A673 (cell line): Measurements from ENCODE around the gene MBTPS1. TPM values are rescaled to one million over a fixed set of nuclear protein-coding genes. Genes with fewer than 3 reads are reported as not detected.

Source experiments
- BruUV-seq: library from RNA; stranded (reverse); fragments of 400-500 nt; replicated peaks from 2 replicates; lab custom pipeline; 2021; lab: Mats Ljungman, UMichigan
- CTCF ChIA-PET: fragments of 300-600 bp; sonication (Branson Sonifier 250); formaldehyde crosslinking; loops from one replicate; lab custom pipeline; 2022; ENCODE audit warnings: antibody characterized with exemption; lab: Charles Lee
- POLR2A ChIA-PET: fragments of 300-600 bp; sonication (Branson Sonifier 250); formaldehyde crosslinking; loops from one replicate; lab custom pipeline; 2022; ENCODE audit warnings: antibody characterized with exemption; ENCODE audit not compliant: low non-redundant PET; lab: Charles Lee
- DNase-seq: peaks from one replicate; pipeline ENCODE4 v3.0.0-alpha.2; 2015; ENCODE audit warnings: low spot score
- H3K27ac ChIP-seq: fragments of 200-600 bp; sonication (generic); 2 replicates; pipeline ENCODE4 v1.5.1; 2016; ENCODE audit warnings: mixed run types, low read depth, mild to moderate bottlenecking, mixed read lengths, antibody characterized with exemption, low read length; ENCODE audit not compliant: poor library complexity, severe bottlenecking
- H3K27me3 ChIP-seq: fragments of 200-600 bp; sonication (generic); replicated peaks from 2 replicates; pipeline ENCODE4 v1.6.1; 2017; ENCODE audit warnings: mixed run types, low read depth, mild to moderate bottlenecking, mixed read lengths, antibody characterized with exemption, low read length; ENCODE audit not compliant: insufficient read depth, poor library complexity
- H3K36me3 ChIP-seq: fragments of 200-600 bp; sonication (generic); 2 replicates; pipeline ENCODE4 v1.6.1; 2016; ENCODE audit warnings: mixed run types, mild to moderate bottlenecking, mixed read lengths, antibody characterized with exemption, low read length; ENCODE audit not compliant: insufficient read depth, poor library complexity, severe bottlenecking
- H3K4me1 ChIP-seq: fragments of 200-600 bp; sonication (generic); 2 replicates; pipeline ENCODE4 v1.6.1; 2017; ENCODE audit warnings: mixed run types, mild to moderate bottlenecking, mixed read lengths, antibody characterized with exemption, low read length; ENCODE audit not compliant: insufficient read depth, poor library complexity, severe bottlenecking
- H3K4me3 ChIP-seq: fragments of 200-600 bp; sonication (generic); 2 replicates; pipeline ENCODE4 v1.5.1; 2016; ENCODE audit warnings: low read depth, mixed run types, mild to moderate bottlenecking, mixed read lengths, low read length; ENCODE audit not compliant: poor library complexity, severe bottlenecking
- H3K9me3 ChIP-seq: fragments of 200-600 bp; sonication (generic); 2 replicates; pipeline ENCODE4 v1.6.1; 2016; ENCODE audit warnings: mixed run types, low read depth, mild to moderate bottlenecking, mixed read lengths, antibody characterized with exemption, low read length; ENCODE audit not compliant: poor library complexity, severe bottlenecking
- EZH2 ChIP-seq: fragments of 200-600 bp; sonication (generic); IDR thresholded peaks from 2 replicates; pipeline ENCODE4 v1.6.1; 2017; ENCODE audit warnings: borderline replicate concordance, low read depth, mild to moderate bottlenecking, mixed read lengths, antibody characterized with exemption, low read length; ENCODE audit not compliant: poor library complexity, severe bottlenecking
- intact Hi-C: fragments of 100-400 bp; cut with micrococcal nuclease; formaldehyde crosslinking; loops from one replicate; pipeline ENCODE4 v1.10.0; 2022; ENCODE audit not compliant: unreplicated experiment
- total RNA-seq: library from RNA; stranded (reverse); gene quantifications from 2 replicates; pipeline ENCODE4 v1.2.3, GENCODE V29; 2021
- TF ChIP-seq, protein P1 (sequence below): fragments of 300-800, 200-600 bp; sonication (generic); conservative IDR thresholded peaks from 2 replicates; pipeline ENCODE4 v1.5.1; 2017; ENCODE audit warnings: low read depth, mild to moderate bottlenecking, antibody characterized with exemption, low read length, moderate library complexity, mixed read lengths

Gene MBTPS1
- total RNA-seq, 1 experiment from 2014 or later: 82.0 TPM

- Histone ChIP-seq H3K4me1 (no peaks in the 10 kb centered on the region), H3K36me3 (peaks cover 50% of the 10 kb centered on the region), H3K27me3 (no peaks in the 10 kb centered on the region), H3K9me3 (no peaks in the 10 kb centered on the region), H3K4me3 (no peak overlapping the region), H3K27ac (no peak overlapping the region)
- POLR2A ChIA-PET: no interaction called here
- intact Hi-C loops: loop anchor here (5.0 kb wide), 1 partner anchor 90 kb away; no protein-coding TSS in a partner anchor
- no peak for TF ChIP-seq EZH2
- TF ChIP-seq, protein P1, sequence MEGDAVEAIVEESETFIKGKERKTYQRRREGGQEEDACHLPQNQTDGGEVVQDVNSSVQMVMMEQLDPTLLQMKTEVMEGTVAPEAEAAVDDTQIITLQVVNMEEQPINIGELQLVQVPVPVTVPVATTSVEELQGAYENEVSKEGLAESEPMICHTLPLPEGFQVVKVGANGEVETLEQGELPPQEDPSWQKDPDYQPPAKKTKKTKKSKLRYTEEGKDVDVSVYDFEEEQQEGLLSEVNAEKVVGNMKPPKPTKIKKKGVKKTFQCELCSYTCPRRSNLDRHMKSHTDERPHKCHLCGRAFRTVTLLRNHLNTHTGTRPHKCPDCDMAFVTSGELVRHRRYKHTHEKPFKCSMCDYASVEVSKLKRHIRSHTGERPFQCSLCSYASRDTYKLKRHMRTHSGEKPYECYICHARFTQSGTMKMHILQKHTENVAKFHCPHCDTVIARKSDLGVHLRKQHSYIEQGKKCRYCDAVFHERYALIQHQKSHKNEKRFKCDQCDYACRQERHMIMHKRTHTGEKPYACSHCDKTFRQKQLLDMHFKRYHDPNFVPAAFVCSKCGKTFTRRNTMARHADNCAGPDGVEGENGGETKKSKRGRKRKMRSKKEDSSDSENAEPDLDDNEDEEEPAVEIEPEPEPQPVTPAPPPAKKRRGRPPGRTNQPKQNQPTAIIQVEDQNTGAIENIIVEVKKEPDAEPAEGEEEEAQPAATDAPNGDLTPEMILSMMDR: no peak
- no TSS peak for BruUV-seq
- CTCF ChIA-PET: no interaction called here
- DNase-seq: no peak
These were observed 29.7 kb downstream of the MBTPS1 start for GRCh38 chr16:84087001-84087400.

- no peaks in the 10 kb centered on the region for H3K4me1 ChIP-seq
- no peak overlapping the region for H3K4me3 ChIP-seq
- no peaks in the 10 kb centered on the region for H3K27me3 ChIP-seq
- CTCF ChIA-PET: no interaction called here
- BruUV-seq: no TSS peak
- intact Hi-C loops: loop anchor here (5.0 kb wide), 1 partner anchor 91 kb away; no protein-coding TSS in a partner anchor
- DNase-seq: no peak
- POLR2A ChIA-PET: no interaction called here
- no peak overlapping the region for H3K27ac ChIP-seq
- TF ChIP-seq EZH2: no peak
- TF ChIP-seq, protein P1: no peak
- H3K36me3 ChIP-seq: peaks cover 43% of the 10 kb centered on the region
- no peaks in the 10 kb centered on the region for H3K9me3 ChIP-seq
These were observed 30.4 kb downstream of the MBTPS1 start for GRCh38 chr16:84086341-84086740.

DNA sequence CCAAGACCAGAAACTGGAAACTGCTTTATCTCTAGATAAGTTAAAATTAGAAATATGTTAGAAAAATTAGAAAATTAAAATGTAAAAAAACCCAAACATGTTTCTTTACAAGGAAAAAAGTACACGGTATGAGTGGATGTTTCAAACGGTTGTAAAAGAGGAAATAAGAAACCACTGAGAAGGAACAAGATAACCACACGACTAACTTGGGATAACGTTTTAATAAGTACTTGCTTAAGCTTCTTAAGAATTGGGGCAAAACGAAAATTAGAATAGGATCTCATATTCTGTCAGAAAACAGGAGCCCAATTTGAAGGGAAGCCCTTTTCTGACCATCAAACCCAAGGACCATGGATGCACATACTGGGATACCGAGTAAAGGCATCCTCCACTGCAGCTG is 31.0 kb downstream of the MBTPS1 start:
- no TSS peak for BruUV-seq
- intact Hi-C loops: loop anchor here (5.0 kb wide), 1 partner anchor 92 kb away; no protein-coding TSS in a partner anchor

More for the DNA sequence above, 31.0 kb downstream of the MBTPS1 start:
- no peaks in the 10 kb centered on the region for H3K9me3 ChIP-seq
- H3K36me3 ChIP-seq: peaks cover 40% of the 10 kb centered on the region
- TF ChIP-seq, protein P1: no peak
- TF ChIP-seq EZH2: no peak
- no peaks in the 10 kb centered on the region for H3K4me1 ChIP-seq
- no peaks in the 10 kb centered on the region for H3K27me3 ChIP-seq
- no peak overlapping the region for H3K4me3 ChIP-seq
- ChIA-PET POLR2A (no interaction called here), CTCF (no interaction called here)
- no peak for DNase-seq
- no peak overlapping the region for H3K27ac ChIP-seq
